H1 (cell line): Measurements from ENCODE around the gene ZBTB9.

Experiments used
- TF ChIP-seq, protein P1 (sequence below), 3 experiments: IDR thresholded peaks; 1 replicate in 2 of 3; 2 replicates in 1 of 3; pipeline versions ENCODE4 v1.5.1 to v1.6.1; 2011; ENCODE audit warnings: low read length in 3 of 3, mild to moderate bottlenecking in 3 of 3, inconsistent platforms in 2 of 3, low read depth in 1 of 3, moderate library complexity in 1 of 3; ENCODE audit not compliant: insufficient read depth in 1 of 3; ENCODE audit errors: control extremely low read depth in 1 of 3
- TF ChIP-seq, protein P2 (sequence below): IDR thresholded peaks from 2 replicates; pipeline ENCODE4 v1.6.1; 2012; ENCODE audit warnings: low read length, inconsistent platforms

DNA sequence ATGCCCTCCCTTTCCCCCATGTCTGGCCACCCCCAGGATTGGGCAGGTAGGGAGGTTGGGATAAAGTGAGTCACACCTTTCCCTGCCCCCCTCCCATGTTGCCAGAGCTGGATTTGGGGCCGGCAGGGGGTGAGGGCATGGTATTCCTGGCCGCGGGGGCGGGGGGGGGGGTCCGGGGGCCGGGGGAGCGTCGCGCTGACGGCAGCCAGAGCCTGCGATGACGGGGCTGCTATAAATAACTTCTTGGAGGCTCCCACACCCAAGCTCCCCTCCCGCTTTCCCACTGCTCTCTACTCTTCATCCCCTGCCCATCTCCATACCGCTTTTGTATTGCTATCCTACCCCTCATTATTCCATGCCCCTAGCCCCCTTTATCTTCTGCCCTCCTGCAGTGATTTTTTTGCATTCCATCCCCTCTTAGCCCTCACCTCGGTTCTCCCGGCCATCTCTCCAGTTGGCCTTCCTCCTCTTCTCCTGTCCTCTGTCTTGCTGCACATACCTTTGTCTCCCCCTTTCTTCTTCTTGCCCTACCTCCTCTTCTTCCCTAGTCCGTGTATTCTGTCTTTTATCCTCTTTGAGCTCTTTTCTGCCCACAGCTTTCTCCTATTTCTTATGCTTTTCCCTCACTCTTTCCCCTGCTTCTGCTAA is 20.7 kb upstream of the ZBTB9 start:
- TF ChIP-seq, protein P1, sequence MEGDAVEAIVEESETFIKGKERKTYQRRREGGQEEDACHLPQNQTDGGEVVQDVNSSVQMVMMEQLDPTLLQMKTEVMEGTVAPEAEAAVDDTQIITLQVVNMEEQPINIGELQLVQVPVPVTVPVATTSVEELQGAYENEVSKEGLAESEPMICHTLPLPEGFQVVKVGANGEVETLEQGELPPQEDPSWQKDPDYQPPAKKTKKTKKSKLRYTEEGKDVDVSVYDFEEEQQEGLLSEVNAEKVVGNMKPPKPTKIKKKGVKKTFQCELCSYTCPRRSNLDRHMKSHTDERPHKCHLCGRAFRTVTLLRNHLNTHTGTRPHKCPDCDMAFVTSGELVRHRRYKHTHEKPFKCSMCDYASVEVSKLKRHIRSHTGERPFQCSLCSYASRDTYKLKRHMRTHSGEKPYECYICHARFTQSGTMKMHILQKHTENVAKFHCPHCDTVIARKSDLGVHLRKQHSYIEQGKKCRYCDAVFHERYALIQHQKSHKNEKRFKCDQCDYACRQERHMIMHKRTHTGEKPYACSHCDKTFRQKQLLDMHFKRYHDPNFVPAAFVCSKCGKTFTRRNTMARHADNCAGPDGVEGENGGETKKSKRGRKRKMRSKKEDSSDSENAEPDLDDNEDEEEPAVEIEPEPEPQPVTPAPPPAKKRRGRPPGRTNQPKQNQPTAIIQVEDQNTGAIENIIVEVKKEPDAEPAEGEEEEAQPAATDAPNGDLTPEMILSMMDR (IDR thresholded peaks at IDR 0.05; ENCODE audit: control extremely low read depth in 1 of 3, insufficient read depth in 1 of 3, low read depth in 1 of 3, low read length in 3 of 3): no peak
- TF ChIP-seq, protein P2, sequence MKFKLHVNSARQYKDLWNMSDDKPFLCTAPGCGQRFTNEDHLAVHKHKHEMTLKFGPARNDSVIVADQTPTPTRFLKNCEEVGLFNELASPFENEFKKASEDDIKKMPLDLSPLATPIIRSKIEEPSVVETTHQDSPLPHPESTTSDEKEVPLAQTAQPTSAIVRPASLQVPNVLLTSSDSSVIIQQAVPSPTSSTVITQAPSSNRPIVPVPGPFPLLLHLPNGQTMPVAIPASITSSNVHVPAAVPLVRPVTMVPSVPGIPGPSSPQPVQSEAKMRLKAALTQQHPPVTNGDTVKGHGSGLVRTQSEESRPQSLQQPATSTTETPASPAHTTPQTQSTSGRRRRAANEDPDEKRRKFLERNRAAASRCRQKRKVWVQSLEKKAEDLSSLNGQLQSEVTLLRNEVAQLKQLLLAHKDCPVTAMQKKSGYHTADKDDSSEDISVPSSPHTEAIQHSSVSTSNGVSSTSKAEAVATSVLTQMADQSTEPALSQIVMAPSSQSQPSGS: no peak
